Bronchial epithelial cell (primary cell): ENCODE results near the gene SMAD3. TPM values are rescaled to one million over a fixed set of nuclear protein-coding genes. Genes with fewer than 3 reads are reported as not detected.

ENCODE experiments used
- DNase-seq: peaks from one replicate; pipeline ENCODE4 v3.0.0-alpha.2; 2010; ENCODE audit warnings: low read depth
- FAIRE-seq: peaks from 2 replicates; lab custom pipeline; 2011; peaks lifted over from hg19 to GRCh38; lab: Jason Lieb, UNC
- H3K27me3 ChIP-seq: 2 replicates; pipeline ENCODE4 v1.5.1; 2011; ENCODE audit warnings: low read length; ENCODE audit not compliant: control insufficient read depth, insufficient read depth
- H3K36me3 ChIP-seq: 2 replicates; pipeline ENCODE4 v1.5.1; 2011; ENCODE audit warnings: low read length; ENCODE audit not compliant: control insufficient read depth, insufficient read depth
- H3K4me3 ChIP-seq: 2 replicates; pipeline ENCODE4 v1.5.1; 2011; ENCODE audit warnings: mild to moderate bottlenecking, low read depth, low read length, control low read depth
- total RNA-seq: library from RNA; depleted of rRNA; stranded (reverse); fragments of >200 nt; gene quantifications from 2 replicates; pipeline ENCODE4 v1.2.1, GENCODE V29; 2014
- TF ChIP-seq, protein P1 (sequence below): IDR thresholded peaks from 2 replicates; pipeline ENCODE4 v1.5.1; 2011; ENCODE audit warnings: mild to moderate bottlenecking, moderate library complexity, low read length, control low read depth, inconsistent platforms; ENCODE audit not compliant: insufficient read depth, severe bottlenecking

SMAD3 gene
- total RNA-seq, 1 donor from 2014 or later, result 9.5 TPM

DNA sequence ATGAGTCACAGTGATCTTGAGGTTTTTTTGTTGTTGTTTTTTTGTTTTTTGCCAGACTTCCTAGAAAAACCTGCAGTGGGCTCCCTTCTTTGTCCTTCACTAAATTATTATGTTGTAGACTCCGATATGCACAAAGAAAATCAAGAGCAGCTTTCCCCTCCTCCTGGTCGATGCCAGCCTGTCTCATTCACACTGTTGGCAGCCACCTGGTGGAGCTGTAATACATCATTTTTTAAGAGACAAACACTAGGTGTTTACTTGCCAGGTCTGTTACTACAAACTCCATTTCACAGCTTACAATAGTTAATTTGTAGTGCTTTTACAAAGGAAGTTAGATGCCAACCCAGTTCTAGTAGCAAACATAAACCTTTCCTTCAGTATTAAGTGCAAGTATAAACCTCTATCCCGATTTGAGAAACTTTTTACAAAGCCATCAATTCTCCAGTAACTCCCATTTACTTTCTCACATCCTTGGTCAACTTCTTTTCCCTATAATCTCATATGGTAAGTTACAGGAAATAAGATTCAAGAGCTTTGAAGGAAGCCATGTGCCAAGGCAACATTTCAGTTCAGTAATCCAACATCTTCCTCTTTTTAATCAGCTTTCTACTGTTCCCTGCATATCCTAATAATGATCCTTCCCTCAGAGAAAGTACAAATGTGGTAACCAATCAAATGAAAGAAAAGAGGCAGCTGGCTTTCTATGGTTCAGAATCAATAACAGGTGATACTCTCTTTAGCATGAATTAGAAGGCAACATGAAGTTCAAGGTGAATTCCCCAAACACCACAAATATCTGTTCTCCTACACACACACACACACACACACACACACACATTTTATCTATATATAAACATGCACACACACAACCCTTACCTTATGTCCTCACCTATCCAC, 175.1 kb downstream of the SMAD3 start:
- no peak overlapping the region for H3K4me3 ChIP-seq
- H3K36me3 ChIP-seq, result no peaks in the 10 kb centered on the region
- TF ChIP-seq, protein P1, sequence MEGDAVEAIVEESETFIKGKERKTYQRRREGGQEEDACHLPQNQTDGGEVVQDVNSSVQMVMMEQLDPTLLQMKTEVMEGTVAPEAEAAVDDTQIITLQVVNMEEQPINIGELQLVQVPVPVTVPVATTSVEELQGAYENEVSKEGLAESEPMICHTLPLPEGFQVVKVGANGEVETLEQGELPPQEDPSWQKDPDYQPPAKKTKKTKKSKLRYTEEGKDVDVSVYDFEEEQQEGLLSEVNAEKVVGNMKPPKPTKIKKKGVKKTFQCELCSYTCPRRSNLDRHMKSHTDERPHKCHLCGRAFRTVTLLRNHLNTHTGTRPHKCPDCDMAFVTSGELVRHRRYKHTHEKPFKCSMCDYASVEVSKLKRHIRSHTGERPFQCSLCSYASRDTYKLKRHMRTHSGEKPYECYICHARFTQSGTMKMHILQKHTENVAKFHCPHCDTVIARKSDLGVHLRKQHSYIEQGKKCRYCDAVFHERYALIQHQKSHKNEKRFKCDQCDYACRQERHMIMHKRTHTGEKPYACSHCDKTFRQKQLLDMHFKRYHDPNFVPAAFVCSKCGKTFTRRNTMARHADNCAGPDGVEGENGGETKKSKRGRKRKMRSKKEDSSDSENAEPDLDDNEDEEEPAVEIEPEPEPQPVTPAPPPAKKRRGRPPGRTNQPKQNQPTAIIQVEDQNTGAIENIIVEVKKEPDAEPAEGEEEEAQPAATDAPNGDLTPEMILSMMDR, result peak; percentile 51
- H3K27me3 ChIP-seq, result no peaks in the 10 kb centered on the region
- DNase-seq, result peak; percentile 46
- FAIRE-seq, result no peak

- FAIRE-seq (no peak), DNase-seq (no peak)
- Histone ChIP-seq H3K4me3 (no peak overlapping the region), H3K36me3 (no peaks in the 10 kb centered on the region), H3K27me3 (no peaks in the 10 kb centered on the region)
- TF ChIP-seq, protein P1, result no peak
These were observed 175.9 kb downstream of the SMAD3 start for GRCh38 chr15:67241132-67241855.

- TF ChIP-seq, protein P1, result no peak
- DNase-seq (peak; percentile 47), FAIRE-seq (no peak)
- H3K36me3 ChIP-seq, result no peaks in the 10 kb centered on the region
- no peaks in the 10 kb centered on the region for H3K27me3 ChIP-seq
- H3K4me3 ChIP-seq, result no peak overlapping the region
These were observed 177.3 kb downstream of the SMAD3 start for GRCh38 chr15:67242708-67243111.

Other genes starting within 250 kb of the SMAD3 start
- 77.1 and 90.8 TPM in 2 replicates for gene AAGAB, start 189.1 kb downstream of the SMAD3 start, total RNA-seq
- 1.1 and 2.9 TPM in 2 replicates for gene IQCH, start 189.2 kb downstream of the SMAD3 start, total RNA-seq